Measurements from ENCODE around the gene GTF2A1. TPM values are rescaled to one million over a fixed set of nuclear protein-coding genes. Genes with fewer than 3 reads are reported as not detected.

GTF2A1 gene
- total RNA-seq, 2 experiments from 2014 or later, result 35.1 to 69.8 TPM

DNA sequence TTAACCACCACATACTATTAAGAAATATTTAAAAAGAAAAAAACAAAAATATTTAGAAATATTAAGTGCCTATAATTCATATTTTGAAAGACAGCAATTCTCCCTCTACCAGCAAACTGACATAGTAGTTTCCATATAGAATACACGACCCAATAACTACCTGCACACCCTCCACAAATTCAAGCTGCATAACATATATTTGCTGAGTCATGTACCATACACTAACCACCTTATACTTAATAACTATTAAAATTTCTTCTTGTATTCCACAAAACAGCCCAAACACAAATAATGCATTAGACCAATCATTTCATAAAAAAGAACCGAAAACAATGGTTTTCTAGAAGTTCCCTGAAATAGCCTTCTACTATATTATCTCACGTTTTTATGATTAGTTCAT is 21.7 kb downstream of the GTF2A1 start:
- ChIA-PET POLR2A (interaction anchor here (0.9 kb wide), 1 partner anchor 20 kb away, joined by 4 read pairs; no protein-coding TSS in a partner anchor), CTCF (ENCODE audit: unreplicated experiment) (no interaction called here)
- Histone ChIP-seq H3K9me2 (ENCODE audit: insufficient read depth, low read length) (no peaks in the 10 kb centered on the region), H3K79me2 (ENCODE audit: insufficient read depth, low read depth, low read length) (peaks cover 11% of the 10 kb centered on the region; the same call in 1 of the 2 replicates), H3K4me3 (ENCODE audit: low read depth, low read length, poor library complexity, severe bottlenecking) (no peak overlapping the region), H3K9me3 (ENCODE audit: low read length) (no peaks in the 10 kb centered on the region), H3K27ac (ENCODE audit: low read depth, low read length, poor library complexity, severe bottlenecking) (no peak overlapping the region), H4K20me1 (ENCODE audit: insufficient read depth, low read length) (no peaks in the 10 kb centered on the region), H3K4me2 (ENCODE audit: low read length) (no peak overlapping the region), H3K4me1 (ENCODE audit: insufficient read depth, low read length, poor library complexity, severe bottlenecking) (no peaks in the 10 kb centered on the region), H2AFZ (ENCODE audit: low read length) (no peak overlapping the region), H3K36me3 (ENCODE audit: insufficient read depth, low read length) (peaks cover 100% of the 10 kb centered on the region)
- TF ChIP-seq, protein P1, sequence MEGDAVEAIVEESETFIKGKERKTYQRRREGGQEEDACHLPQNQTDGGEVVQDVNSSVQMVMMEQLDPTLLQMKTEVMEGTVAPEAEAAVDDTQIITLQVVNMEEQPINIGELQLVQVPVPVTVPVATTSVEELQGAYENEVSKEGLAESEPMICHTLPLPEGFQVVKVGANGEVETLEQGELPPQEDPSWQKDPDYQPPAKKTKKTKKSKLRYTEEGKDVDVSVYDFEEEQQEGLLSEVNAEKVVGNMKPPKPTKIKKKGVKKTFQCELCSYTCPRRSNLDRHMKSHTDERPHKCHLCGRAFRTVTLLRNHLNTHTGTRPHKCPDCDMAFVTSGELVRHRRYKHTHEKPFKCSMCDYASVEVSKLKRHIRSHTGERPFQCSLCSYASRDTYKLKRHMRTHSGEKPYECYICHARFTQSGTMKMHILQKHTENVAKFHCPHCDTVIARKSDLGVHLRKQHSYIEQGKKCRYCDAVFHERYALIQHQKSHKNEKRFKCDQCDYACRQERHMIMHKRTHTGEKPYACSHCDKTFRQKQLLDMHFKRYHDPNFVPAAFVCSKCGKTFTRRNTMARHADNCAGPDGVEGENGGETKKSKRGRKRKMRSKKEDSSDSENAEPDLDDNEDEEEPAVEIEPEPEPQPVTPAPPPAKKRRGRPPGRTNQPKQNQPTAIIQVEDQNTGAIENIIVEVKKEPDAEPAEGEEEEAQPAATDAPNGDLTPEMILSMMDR (conservative IDR thresholded peaks at IDR 0.05; ENCODE audit: low read length), result no peak
- no peak for TF ChIP-seq EZH2phosphoT487 (IDR thresholded peaks at IDR 0.05; ENCODE audit: borderline replicate concordance, low read depth, low read length)
- BruUV-seq (replicated peaks), result no TSS peak
- intact Hi-C loops (cut with micrococcal nuclease; ENCODE audit: unreplicated experiment), result no loop called here
- DNase-seq (ENCODE audit: low spot score), result no peak

DNA sequence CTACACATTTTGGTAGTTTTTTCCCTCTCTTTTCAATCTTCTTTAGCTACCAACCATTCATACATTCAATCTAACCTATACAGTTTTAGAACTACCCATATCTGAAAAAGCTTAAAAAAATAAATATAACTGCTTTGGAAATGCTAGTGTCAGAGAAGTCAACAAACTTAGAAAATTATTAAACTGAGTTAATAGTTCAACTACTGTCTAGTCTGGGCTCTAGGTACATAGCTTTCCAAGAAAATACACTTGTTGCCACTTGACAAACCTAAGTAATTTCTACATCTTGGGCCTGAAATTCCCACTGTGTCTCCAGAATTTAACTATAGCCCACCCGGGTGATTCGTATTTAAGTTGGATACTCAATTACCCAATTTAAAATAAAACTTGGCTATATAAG is 22.1 kb downstream of the GTF2A1 start:
- CTCF ChIA-PET (ENCODE audit: unreplicated experiment), result no interaction called here
- Histone ChIP-seq H2AFZ (ENCODE audit: low read length) (no peak overlapping the region), H3K4me1 (ENCODE audit: insufficient read depth, low read length, poor library complexity, severe bottlenecking) (no peaks in the 10 kb centered on the region), H3K9me3 (ENCODE audit: low read length) (no peaks in the 10 kb centered on the region), H3K79me2 (ENCODE audit: insufficient read depth, low read depth, low read length) (peaks cover 7% of the 10 kb centered on the region; the same call in 1 of the 2 replicates), H3K4me3 (ENCODE audit: low read depth, low read length, poor library complexity, severe bottlenecking) (no peak overlapping the region), H3K36me3 (ENCODE audit: insufficient read depth, low read length) (peaks cover 100% of the 10 kb centered on the region), H4K20me1 (ENCODE audit: insufficient read depth, low read length) (no peaks in the 10 kb centered on the region), H3K4me2 (ENCODE audit: low read length) (no peak overlapping the region), H3K9me2 (ENCODE audit: insufficient read depth, low read length) (no peaks in the 10 kb centered on the region), H3K27ac (ENCODE audit: low read depth, low read length, poor library complexity, severe bottlenecking) (no peak overlapping the region)
- DNase-seq (ENCODE audit: low spot score), result no peak
- BruUV-seq (replicated peaks), result no TSS peak
- TF ChIP-seq EZH2phosphoT487 (IDR thresholded peaks at IDR 0.05; ENCODE audit: borderline replicate concordance, low read depth, low read length), result no peak
- TF ChIP-seq, protein P1 (conservative IDR thresholded peaks at IDR 0.05; ENCODE audit: low read length), result no peak
- POLR2A ChIA-PET, result interaction anchor here (0.6 to 0.9 kb wide), 2 partner anchors 20 to 41 kb away, joined by 3 to 4 read pairs; no protein-coding TSS in a partner anchor
- intact Hi-C loops (cut with micrococcal nuclease; ENCODE audit: unreplicated experiment), result no loop called here

DNA sequence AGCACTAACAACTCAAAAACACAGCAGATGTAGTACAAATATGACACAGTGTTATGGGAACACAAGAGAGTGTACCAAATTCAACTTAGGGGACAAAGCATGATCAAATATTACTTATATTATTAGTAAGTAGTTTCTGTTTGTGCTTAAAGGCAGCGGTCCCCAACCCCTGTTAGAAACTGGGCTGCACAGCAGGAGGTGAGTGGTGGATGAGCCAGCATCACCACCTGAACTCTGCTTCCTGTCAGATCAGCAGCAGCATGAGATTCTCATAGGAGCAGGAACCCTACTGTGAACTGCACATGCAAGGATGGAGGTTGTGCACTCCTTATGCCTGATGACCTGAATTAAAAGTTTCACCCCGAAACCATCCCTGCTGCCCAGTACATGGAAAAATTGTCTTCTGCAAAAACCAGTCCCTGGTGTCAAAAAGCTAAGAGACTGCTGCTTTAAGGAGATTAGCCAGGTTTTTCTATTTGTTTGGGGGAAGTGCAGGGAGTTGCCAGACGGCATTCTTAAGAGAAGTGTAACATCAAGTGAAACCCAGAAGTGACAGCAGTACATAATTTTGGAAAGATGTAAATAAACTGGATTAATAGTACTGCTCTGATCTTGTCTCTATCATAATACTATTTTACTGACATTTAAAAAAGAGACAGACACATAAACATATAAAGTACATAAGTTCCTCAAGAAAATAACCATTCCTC is 26.7 kb downstream of the GTF2A1 start:
- BruUV-seq (replicated peaks), result no TSS peak

More for the DNA sequence above, 26.7 kb downstream of the GTF2A1 start:
- Histone ChIP-seq H4K20me1 (ENCODE audit: insufficient read depth, low read length) (no peaks in the 10 kb centered on the region), H3K36me3 (ENCODE audit: insufficient read depth, low read length) (peaks cover 100% of the 10 kb centered on the region), H3K27ac (ENCODE audit: low read depth, low read length, poor library complexity, severe bottlenecking) (no peak overlapping the region), H3K79me2 (ENCODE audit: insufficient read depth, low read depth, low read length) (peaks cover 34% of the 10 kb centered on the region; the same call in 1 of the 2 replicates), H3K9me2 (ENCODE audit: insufficient read depth, low read length) (no peaks in the 10 kb centered on the region), H3K4me1 (ENCODE audit: insufficient read depth, low read length, poor library complexity, severe bottlenecking) (peaks cover 7% of the 10 kb centered on the region), H3K9me3 (ENCODE audit: low read length) (no peaks in the 10 kb centered on the region), H3K4me2 (ENCODE audit: low read length) (no peak overlapping the region), H3K4me3 (ENCODE audit: low read depth, low read length, poor library complexity, severe bottlenecking) (no peak overlapping the region), H2AFZ (ENCODE audit: low read length) (no peak overlapping the region)
- TF ChIP-seq EZH2phosphoT487 (IDR thresholded peaks at IDR 0.05; ENCODE audit: borderline replicate concordance, low read depth, low read length), result no peak
- TF ChIP-seq, protein P1 (conservative IDR thresholded peaks at IDR 0.05; ENCODE audit: low read length), result no peak
- intact Hi-C loops (cut with micrococcal nuclease; ENCODE audit: unreplicated experiment), result no loop called here
- CTCF ChIA-PET (ENCODE audit: unreplicated experiment), result no interaction called here
- DNase-seq (ENCODE audit: low spot score), result no peak
- POLR2A ChIA-PET, result interaction anchor here (0.5 to 1.0 kb wide), 2 partner anchors 19 to 313 kb away, joined by 3 to 5 read pairs; no protein-coding TSS in a partner anchor
